Ammon's horn (tissue), 1 donor: ENCODE results near the gene DSCAM.

ENCODE experiments used
- DNase-seq: peaks from one replicate; pipeline ENCODE4 v3.0.0-alpha.2; 2016; ENCODE audit warnings: low spot score

The DSCAM gene

DNA sequence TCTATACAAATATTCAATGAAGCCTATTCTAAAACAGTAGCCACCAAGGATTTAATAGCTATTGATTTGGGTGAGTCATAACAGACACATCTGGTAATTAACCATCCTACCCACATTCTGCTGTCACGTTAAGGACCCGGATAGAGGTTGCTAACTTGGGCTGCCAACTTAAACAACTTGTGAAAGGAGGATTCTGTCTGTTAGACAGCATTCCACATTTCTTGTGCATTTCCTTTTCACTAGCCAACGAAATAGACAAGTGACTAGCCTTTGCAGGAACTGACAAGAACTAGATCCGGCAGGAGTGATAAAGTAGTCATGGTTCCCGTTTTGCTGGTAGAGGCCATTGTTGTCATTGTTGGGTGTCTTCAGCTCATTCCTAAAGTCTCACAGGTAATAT, 9.5 kb downstream of the DSCAM start:
- DNase-seq, result no peak

DNA sequence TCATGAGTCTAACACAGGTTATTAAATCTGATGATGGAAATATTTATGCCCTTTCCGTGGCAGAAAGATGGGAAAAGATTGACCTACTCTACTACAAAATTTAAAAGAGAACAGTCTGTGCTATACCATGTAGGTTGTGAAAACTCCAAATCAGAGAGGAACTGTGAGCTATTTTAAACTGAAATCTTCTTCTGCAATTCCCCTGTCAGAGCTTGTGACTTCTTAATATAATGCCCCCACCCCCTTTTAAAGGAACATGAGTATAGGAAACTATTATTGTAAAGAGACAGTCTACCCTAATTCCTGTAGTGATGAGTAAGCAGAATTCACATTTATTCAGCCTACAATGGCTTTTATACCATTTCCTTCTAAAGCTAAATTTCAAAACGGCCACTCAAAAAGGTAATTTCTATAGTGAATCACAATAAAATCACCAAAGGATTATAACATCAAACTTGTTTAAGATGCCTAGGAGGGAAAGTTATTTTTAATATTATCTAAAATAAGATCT, 11.7 kb downstream of the DSCAM start:
- DNase-seq, result no peak

DNA sequence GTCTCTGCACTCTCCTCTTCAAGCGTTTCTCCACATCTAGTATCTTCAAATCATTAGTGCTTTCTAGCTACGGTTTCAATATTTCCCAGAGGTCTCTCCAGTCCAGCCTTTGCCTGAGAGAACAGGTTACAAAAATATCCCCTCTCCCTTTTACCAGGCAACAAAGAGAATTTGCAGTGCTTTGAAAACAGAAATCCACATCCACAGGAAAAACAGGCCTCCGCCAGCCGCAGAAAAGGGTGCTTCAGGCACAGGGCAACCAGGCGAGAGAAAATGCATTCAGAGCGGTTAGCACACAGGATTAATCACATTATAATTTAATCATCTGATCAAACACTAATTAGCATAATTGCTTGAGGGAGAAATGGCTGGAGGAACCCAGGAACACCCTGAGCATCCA, 13.8 kb downstream of the DSCAM start:
- no peak for DNase-seq

DNA sequence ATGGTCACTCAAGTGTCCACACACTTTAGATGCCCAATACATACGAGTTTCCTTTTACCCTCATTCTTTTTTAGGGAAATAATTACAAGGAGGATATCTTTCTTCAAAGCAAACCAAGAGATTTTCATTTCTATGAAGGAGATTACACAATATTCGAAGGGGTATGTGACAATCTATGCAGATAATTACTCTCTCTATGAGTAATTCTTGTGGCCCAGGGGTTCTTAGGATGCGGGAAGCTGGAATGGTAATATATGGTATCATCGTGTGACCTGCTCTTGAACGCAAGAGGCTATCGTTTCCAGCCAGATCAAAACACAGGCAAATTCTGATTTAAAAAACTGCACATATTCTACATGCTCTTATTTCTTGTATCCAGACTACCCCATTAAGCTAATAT, 14.6 kb downstream of the DSCAM start:
- DNase-seq, result no peak

DNA sequence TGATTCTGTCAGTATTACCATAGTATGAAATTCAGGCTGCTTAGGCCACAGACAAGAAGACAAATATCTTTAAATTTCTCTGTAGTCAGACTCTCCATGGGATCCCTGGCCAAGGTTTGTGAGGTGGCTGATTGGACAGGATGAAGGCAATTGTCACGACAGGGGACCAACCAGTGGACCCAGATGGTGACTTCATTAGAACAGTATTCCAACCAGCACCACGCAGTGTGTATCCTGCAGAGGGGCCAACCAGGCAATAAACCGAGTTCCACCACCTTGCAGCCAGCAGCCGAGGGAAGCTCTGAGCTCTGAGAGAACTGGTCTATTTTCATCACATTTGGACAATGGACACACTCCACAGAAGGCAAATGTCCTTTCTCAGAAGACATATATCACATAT, 16.1 kb downstream of the DSCAM start:
- no peak for DNase-seq

DNA sequence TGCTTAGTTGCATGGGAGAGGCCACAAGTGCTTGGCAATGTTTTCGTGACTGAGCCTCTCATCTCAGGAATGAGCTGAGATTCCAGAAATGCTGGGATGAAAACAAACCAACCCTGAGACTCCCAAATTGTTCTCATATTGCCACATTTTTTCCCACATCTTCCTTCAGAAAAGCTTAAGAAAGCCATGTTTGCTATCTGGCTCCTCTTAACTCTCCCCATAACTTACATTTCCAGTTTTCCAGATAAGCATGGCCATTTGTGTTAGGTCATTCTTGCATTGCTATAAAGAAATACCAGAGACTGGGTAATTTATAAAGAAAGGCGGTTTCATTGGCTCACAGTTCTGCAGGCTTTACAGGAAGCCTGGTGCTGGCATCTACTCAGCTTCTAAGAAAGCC, 17.2 kb downstream of the DSCAM start:
- no peak for DNase-seq

DNA sequence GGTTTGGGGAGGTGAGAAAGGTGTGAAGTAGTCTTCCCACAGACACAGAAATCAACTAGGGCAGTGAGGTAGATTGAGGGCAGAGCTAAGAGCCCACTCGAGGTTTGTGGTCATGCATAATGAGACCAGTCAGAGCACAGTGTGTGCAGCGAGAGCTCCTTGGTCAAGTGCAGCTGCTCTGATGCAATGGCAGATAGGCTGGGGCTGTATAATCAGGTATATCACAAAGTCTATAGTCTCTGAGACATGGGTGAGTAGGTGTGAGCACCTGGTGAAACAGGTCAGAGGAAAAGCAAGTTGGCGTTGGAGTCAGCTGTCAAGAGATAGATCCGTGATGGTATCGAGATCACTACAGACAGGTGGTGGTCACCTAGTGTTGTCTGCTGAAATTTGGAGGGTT, 17.6 kb downstream of the DSCAM start:
- DNase-seq, result no peak

DNA sequence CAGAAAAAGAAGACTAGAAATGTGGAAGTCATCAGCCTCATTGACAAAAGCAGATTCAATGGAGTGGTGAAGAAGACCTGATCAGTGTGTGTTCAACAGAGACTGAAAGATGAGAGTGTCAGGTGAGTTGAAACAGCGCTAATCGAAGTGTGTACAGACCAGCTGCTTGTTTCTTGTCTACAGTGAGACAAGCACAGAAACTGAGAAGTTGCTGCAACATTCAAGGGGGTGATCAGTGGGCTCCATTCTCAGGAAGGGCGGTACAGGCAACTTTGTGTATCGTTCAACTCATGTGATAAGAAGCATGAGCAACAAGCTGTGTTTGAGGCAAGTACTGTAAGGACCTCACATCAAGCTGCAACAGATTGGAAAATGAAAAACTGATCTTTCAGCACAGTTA, 19.4 kb downstream of the DSCAM start:
- no peak for DNase-seq

DNA sequence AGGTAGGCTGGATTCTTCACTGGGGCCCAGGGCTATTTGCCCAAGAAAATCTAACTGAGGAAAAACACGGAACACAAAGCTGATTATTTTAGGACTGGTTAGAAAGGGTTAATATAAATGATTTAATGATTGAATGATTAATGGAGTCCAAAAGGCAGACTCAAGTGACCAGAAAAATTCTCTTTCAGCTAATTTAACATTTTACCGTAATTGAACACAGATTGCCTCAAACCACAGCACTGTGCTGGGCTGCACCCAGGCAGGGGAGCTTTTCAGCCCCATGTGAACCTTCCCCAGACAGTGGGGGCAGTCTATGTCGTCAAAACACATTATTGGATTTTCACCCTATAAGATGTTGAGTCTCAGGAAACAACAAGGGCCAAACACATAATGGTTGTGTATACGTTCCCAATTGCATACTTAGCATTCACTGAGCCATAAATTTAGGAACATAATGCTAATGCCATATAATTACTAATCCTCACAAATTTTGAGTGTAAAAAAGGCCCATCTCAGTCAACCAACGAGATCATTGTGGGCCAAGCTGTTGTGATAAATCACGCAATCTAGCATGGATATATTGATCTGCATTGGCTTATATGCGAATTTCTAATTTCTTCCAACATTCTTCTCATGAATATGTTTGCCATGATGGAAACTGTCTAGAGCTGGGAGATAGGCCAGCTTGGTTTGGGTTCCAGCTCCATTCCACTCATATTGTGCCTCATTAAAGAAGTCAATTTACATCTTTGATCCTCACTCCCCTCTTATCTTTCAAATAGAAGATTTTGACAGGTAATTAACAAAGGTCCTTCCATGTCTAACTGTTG, 27.7 kb downstream of the DSCAM start:
- no peak for DNase-seq

DNA sequence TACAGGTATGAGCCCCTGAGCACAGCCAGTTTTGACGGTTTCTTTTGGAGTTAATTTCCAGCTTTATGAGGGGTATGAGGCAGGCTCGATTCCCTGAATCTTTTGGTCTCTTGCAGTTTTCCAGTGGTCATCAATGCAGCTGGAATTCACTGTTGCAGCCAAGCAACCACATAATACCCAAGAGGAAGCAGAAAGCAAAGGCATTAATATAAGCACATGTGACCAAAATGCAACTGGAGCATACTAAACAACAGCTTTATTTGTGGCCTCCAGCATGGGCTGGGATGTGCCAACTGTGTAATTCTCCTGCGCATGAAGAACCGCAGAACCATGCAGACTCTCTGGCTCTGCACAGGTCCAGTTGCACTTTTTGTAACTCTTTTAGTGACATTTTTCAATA, 33.0 kb downstream of the DSCAM start:
- DNase-seq, result no peak

DNA sequence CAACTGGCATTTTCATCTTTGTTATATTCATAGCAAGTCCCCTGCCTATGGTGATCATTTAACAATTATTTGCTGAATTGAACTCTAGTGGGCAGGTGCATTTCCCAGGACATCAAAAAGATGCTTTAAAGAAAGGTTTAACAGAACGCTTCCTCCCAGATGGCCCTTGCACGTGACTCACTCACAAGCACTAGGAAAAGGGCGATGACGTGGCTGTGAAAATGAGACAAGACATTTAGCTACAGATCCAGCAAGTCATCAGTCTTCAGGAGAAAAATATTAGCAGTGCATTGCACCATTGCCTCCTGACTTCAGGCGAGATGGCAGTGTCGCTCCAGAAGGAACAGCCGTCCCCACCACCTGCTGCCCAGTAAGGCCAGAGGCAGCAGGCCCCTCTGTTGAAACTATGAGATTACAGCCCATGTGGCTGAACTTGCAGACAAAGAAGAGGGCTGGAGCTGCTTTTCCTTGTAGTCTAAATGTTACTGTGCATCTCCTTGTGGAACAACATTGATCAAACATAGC, 37.2 kb downstream of the DSCAM start:
- no peak for DNase-seq

DNA sequence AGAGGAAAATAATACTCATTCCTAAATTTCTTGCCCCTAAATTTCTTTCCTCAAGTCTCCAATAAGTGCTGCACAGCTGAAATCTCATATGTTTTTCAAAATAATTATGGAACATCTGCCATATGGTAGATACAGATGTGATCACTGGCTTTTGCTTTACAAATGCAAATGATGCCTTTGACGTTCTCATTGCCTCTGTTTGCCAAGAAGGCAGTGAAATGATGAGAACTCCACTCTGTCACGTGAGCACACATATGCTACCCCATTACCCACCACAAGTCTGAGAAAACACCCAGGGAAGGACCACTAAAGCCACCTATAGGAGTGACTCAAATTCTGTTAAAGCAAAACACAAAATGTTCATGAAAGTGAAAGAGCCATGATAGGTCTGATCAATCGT, 43.9 kb downstream of the DSCAM start:
- DNase-seq, result no peak

DNA sequence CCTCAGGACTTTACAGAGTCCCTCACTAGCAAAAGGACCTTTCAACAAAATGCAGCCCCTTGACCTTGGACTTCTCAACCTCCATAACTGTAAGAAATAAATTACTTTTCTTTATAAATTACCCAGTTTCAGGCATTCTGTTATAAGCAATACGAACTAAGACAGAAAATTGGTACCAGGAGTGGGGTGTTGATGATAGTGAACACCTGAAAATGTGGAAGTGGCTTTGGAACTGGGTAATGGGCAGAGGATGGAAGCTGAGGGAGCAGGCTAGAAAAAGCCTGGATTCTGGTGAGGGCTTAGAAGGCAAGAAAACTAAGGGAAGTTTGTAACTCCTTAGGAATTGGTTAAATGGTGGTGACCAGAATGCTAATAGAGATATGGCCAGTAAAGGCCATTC, 46.8 kb downstream of the DSCAM start:
- no peak for DNase-seq

DNA sequence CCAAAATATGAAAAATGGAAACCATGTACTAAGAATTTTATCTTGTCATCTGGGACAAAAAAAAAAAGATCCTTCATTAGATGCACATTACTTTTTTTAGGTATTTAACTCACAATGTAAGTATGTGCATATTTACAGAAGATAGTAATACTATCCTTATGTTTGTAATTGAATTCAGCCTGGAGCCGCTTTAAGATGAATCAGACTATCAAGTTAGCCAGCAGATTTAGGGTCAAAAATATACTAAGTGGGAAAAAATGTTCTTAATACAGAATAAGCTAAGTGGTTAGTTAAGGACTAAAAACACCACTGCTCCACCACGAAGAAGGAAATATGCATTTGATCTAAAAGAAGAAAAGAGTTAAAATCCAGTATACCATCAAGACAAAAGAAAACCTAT, 49.1 kb downstream of the DSCAM start:
- DNase-seq, result no peak

DNA sequence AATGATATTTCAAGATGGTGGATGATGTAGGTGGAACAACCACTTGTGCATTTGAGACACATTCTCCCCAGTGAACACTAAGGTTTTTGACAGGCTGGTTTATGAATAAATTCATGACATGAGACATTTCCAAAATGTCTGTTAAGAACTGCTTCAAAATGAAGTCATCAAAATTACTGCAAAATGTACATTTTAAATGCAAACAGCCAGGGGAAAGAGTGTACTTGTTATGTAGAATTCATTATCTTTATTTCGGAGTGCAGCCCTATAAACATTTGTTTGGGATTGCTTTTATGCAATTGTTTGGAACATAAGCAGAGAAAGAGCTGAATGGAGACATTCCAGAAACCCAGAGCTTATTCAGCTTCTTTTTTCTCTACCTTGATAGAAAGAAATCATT, 49.5 kb downstream of the DSCAM start:
- DNase-seq, result no peak

DNA sequence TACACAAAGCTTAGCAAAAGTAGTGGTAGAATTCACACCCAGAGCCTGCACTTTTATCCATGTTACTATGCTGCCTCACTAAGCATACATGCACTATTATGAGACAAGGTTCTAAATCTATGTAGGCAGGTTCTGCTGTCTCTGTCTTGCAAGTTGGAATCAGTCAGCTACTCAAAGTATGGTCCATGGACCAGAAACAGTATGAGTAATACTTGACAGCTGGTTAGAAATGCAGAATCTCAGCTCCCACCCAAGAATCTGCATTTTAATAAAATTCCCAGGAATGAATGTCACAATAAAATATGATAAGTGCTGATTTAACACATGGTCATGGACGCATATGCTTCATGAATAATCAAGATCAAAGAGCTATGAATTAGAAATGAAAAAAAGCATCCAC, 50.5 kb downstream of the DSCAM start:
- DNase-seq, result no peak

DNA sequence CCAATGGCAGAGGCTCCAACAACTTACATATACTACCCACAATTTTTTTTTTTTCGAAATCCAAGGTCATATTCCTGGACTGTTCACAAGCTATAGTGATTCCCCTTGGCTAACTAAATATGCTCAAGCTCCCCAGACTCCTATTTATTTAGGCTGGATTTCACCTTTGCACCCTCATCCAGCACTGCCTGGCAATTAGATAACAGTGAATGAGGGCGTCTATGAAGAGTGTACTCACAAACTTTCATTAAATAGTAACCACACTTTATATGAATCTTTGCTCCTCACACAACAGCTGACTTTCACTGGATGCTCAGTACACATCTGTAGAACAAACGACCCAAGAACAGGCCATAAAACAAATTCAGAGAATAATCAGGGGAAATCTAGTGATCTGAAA, 51.6 kb downstream of the DSCAM start:
- DNase-seq, result no peak

DNA sequence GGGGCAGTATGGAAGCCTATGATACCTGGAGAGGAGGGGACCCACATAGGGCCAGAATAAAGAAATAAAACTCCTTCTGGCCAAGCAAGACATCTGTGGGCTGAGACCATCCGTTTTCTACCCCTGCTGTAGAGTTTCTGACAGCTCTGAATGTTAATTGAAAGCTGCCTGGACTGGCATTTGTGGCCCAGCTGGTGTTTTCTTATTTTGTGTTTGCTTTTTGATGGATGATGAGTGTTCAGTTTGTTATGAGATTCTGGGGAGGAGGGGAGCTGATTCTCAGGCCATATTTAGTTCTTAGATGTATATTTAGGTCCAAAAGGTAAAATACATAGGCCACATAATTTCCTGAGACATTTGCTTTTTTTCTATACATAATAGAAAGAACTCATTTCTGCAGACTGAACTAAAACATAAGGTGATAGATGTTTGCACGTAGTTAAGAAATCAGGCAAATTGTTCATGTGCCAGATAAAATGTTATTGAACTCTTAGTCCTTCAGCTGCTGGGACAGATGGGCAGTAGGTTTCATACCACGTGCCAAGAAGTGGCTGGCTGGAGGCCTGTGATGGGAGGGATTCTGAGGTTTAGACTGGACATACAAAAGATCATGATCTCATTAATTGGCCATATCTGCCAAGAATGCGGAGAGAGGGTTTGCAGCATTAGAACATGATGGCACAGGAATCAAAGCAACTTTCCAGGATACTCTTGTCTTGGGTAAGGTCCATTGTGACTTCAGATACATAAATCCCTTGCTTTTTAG, 54.1 kb downstream of the DSCAM start:
- DNase-seq, result no peak

DNA sequence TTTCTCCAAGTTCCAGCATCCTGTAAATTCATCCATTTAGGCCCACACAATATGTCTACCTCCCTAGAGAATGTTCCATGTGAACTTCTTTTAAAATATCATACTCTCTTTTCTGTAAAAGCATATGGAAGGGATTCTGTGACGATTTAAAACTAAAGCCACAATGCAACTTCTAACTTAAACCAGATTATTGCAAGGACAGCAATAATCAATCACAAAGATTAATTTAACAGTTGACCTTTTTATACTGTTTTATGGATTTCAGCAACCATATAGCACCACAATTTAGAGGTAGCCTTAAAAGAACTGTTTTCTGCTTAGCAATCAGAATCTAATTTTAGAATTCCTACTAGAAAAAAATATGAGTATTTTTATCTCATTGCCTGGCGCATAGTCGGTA, 58.3 kb downstream of the DSCAM start:
- no peak for DNase-seq

DNA sequence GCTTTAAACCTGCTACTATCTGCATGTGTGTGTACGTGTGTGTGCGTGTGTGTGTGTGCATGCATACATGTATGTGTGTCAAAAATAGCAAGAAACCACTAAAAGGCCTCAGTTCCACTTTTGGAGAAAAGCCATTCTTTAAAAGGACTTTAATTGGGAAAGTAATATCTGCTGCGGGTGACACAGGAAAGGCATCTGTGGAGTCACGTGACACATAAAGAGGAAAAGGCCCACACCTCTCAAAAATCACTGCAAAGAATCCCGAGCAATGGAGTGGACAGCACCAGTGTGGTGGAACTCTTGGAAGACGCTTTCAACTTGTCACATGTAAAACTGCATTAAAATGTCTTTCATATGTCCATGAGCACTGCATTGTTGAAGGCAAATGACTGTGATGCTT, 63.6 kb downstream of the DSCAM start:
- no peak for DNase-seq

DNA sequence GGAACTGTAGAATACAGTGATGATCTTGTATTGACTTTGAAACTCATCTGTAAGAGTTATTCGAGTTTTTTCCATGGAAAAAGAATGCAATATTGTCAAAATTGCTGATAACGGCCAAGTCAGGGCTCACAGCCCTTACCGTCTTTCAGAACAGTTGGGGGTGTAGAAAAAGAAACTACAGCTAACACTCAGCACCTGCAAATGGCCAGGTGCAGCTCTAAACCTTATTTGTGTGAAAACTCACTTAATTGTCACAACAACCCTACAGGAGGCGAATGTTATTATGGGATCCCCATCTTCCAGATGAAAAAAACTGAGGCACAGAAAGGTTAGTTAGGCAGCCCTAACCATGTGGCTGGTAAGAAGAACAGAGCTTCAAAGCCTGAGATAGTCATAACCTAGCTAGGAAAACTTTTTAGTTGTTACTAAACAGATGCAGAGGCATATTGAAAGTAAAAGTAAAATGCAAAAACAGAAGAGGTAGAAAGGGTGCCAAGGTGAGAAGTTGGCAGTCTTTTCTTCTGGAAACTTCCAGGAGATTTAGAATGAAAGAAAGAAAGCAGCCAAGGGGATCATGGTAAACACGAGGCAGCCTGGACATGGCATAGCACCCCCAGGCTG, 76.4 kb downstream of the DSCAM start:
- no peak for DNase-seq

DNA sequence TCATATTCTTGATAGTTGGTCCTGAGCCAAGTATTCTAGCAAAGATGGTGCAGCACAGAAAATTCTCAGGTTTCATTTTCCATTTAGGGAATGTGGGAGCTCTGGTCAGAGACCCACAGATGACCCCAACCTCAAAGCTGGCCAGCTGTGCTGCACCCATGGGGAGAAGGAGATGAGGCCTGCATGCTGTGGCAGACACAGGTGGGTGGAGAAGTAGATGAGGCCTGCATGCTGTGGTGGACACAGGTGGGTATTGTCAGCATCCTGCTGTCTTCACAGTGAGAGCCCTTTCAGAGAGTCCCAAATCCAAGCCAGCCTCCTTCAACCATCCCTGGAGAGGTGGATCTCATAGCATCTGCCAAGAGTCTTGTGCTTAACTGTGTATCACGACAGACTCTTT, 77.7 kb downstream of the DSCAM start:
- DNase-seq, result no peak

DNA sequence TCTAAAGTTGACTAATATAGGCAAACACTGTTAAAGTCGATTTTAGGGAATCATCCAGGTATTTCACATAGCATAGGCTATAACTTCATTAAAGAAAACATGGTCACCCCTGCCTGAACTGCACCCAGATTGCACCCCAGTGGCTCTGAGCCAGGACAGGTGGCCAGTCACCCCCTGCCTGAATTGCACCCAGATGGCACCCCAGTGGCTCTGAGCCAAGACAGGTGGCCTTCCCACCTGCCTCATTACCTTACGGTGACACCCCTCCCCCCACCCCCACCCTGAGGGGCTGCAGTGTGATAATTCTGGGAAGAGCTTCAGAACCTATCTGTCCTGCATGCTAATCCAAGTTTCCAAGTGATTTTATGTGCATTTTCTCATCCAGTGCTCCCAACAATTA, 78.9 kb downstream of the DSCAM start:
- DNase-seq, result no peak
